GM18505 (cell line): ENCODE measurements around the gene SLC26A8.

Experiments used
- ATAC-seq: cut with Tn5 transposase; IDR thresholded peaks from one replicate; pipeline ENCODE4 v1.9.1; 2021; ENCODE audit not compliant: unreplicated experiment
- POLR2A ChIP-seq: IDR thresholded peaks from 4 replicates; pipeline ENCODE4 v1.6.1; 2011; ENCODE audit warnings: borderline replicate concordance; ENCODE audit not compliant: insufficient read depth, insufficient read length; ENCODE audit errors: extremely low read depth

The SLC26A8 gene, protein sequence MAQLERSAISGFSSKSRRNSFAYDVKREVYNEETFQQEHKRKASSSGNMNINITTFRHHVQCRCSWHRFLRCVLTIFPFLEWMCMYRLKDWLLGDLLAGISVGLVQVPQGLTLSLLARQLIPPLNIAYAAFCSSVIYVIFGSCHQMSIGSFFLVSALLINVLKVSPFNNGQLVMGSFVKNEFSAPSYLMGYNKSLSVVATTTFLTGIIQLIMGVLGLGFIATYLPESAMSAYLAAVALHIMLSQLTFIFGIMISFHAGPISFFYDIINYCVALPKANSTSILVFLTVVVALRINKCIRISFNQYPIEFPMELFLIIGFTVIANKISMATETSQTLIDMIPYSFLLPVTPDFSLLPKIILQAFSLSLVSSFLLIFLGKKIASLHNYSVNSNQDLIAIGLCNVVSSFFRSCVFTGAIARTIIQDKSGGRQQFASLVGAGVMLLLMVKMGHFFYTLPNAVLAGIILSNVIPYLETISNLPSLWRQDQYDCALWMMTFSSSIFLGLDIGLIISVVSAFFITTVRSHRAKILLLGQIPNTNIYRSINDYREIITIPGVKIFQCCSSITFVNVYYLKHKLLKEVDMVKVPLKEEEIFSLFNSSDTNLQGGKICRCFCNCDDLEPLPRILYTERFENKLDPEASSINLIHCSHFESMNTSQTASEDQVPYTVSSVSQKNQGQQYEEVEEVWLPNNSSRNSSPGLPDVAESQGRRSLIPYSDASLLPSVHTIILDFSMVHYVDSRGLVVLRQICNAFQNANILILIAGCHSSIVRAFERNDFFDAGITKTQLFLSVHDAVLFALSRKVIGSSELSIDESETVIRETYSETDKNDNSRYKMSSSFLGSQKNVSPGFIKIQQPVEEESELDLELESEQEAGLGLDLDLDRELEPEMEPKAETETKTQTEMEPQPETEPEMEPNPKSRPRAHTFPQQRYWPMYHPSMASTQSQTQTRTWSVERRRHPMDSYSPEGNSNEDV

DNA sequence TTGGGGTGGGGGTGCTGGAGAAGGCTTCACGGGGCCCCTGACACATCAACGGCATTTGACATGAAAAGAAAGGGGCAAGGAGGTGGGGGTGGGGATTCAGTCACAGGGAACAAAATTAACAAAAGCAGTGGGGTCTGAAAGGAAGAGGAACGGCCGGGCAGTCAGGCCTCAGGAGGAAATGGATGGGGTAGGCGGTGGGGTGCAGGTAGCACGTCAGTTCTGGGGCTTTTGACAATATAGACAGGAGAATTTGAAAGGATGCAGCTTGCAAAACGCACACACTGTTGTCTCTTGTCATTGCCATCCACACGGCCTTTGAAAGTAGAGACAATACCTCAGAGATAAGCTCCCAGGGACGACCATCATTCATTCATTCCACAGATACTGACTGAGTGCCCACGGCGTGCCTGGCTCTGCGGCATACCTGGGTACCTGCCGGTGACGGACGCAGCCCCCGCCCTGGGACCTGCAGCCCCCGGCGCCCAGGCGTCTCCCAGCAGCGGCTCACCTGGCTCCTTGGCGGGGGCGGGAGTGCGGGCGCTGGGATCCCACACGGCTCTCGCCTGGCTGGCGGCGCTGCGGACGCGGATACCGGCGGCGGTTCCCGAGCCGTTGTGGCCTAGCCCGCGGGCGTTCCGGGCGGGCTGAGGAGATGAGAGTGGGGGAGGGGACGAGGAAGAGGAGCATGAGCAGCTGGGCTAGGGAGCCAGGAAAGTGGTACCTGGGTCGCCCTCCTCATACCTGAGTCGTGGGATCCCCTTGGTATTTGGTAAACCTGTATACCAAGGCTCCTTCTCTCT is at the start of gene SLC26A8:
SLC26A8 (minus strand) TSS at position 646 of the 800 bp plus-strand sequence. CDS start 4,934 bp downstream, outside the sequence.
- no peak for TF ChIP-seq POLR2A
- ATAC-seq: no peak

DNA sequence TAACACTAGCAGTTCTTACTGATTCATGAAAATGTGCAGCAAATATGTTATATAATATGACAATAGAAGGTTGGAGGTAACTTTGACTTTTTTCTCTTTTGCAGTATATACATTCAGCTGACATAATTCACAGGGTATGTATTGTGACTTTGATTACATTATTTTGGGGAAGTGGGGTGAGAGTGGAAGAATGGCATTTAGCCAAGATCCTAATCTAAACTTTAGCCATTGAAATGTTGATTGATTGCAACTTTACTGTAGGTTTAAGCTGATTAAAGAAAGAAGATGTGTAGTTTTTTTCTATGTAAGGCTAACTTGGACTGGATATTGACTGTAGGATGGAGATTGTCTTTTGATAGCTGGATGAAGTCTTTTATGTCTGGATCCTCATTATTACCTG is 49.1 kb upstream of the SLC26A8 start:
- no peak for TF ChIP-seq POLR2A
- no peak for ATAC-seq

DNA sequence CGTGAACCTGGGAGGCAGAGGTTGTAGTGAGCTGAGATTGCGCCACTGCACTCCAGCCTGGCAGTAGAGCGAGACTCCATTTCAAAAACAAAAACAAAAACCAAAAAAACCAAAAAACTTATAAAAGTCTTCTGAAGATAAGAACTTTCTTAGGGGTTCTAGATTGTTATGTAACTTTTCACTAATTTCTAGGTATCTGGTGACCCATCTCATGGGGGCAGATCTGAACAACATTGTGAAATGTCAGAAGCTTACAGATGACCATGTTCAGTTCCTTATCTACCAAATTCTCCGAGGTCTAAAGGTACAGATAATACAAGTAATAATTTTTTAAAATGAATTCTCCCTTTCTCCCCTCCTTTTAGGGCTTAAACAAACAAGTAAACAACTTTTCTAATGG is 48.2 kb upstream of the SLC26A8 start:
- no peak for TF ChIP-seq POLR2A
- ATAC-seq: no peak

DNA sequence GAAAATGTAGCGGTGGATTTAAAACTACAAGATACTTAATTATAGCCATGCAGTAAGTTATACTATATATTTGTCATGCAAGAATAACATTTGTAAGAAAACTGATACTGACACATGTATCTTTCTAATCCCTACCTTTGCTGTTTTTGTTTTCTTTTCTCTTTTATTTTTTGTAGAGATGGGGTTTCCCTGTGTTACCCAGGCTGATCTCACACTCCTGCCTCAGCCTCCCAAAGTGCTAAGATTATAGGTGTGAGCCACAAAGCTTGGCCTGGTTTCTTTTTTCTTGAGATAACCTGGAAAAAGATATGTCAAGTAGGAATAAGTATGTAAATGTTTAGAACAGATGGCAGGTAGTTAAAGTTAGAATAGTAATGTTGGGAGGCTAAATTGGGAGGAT is 47.3 kb upstream of the SLC26A8 start:
- no peak for TF ChIP-seq POLR2A
- no peak for ATAC-seq

DNA sequence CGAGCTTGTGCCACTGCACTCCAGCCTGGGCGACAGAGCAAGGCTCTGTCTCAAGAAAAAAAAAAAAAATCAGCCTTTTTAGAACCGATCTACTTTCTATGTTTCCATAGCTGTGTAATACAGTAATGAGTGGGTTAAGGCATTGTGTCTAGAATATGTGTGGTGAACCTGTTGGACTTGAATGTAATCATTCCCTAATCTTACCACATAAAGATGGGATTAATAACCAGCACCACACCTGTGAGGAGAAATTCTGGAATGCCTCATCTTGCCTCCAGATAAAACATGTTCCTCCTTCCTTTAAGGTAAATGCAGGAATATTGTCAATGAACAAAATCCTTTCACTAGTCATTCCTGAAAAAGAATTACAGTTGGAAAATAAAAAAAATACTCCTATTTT is 46.8 kb upstream of the SLC26A8 start:
- ATAC-seq: no peak
- no peak for TF ChIP-seq POLR2A

DNA sequence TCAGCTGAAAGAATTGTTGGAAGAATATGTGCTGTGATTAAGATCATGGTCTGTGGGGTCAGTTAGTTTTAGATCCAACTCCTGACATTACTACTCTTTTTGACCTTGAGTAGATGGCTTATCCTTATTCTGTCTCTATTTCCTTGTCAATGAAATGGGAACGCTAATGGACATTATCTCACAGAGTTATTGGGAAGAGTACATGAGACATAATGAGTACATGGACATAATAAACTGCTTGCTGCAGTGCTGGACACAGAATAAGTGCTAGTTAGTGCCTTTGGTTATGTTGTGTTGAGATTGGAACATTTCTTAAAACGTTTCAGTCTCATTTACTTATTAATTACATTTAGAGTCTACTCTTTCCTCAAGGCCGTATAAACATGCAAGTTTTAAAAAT is 45.8 kb upstream of the SLC26A8 start:
- TF ChIP-seq POLR2A: no peak
- ATAC-seq: no peak

DNA sequence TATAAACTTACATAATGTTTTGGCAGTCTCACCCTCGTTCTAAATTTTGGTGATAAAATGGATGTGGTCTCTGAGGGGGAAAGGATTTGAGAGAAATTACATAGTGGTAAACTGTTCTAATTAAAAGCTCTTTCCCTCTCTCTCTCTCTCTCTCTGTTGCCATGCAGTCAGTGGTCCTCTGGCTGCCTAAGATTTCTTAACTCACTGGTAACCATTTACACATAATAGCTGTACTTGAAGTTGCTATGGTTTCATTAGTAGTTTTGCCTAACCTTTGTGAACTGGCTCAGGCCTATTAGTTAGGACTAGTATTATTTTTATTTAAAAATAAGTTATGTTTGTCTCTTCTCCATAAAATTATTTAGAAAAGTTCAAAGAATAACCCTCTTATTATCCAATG is 45.1 kb upstream of the SLC26A8 start:
- ATAC-seq: no peak
- TF ChIP-seq POLR2A: no peak

DNA sequence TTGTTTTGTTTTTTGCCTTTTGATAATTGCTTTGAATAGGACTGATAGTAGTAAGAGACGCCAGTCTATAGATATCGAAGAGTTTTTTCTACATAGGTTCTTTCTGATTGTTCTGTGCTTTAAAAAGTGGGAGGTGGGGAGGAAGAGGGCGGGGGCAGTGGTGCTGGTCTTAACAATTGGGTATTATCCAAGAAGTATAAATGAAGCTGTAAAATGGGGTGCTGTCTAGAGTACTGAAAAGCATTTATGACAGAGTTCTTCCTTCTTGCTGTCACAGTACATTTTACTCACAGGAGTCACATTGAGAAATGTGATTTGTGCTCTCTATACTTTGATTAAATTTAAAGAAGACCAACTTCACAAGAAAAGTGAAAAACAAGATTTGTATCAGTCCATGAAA is 44.1 kb upstream of the SLC26A8 start:
- no peak for ATAC-seq
- TF ChIP-seq POLR2A: no peak

DNA sequence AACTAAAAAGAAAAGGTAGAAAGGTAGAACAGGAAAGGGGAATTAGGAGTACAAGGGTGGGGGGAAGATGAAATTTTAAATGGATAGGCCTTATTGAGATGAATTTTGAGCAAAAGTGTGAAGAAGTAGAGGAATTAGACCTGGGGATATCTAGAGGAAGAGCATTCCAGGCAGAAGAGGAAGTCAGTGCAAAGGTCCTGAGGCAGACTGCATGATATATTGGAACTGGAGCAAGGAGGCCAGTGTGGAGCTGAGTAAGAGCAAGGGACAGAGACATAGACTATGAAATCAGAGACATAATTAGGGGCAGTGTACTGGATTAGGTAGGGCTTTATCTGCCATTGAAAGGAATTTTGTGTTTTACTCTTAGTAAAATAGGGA is 43.6 kb upstream of the SLC26A8 start:
- TF ChIP-seq POLR2A: no peak
- no peak for ATAC-seq

DNA sequence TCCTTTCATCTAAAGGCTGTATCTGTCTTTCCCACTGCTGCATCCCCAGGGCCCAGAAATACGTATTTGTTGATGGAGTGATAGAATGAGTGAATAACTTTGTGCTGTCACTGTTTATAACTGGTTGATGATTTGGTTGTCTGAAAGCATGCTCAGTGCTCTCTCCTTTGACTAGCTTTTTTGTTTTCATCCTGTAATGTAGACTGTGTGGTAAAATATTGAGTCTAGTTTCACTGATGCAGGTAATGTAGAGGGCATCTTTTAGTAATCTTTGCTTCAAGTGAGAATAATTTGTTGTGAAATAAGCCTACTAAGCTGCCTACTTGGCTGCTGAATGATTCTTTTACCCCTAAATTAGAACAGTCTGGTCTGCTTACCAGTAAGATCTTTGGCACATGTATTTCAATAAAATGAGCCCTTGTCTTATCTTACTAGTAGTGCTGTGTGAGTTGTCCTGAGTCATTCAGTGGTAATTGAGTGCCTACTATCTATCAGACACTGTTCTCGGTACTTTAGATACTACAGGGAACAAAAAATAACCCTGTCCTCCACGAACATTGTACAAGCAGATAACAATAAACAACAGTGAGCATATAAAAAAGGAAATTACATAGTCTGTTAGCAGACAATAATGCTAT is 43.1 kb upstream of the SLC26A8 start:
- ATAC-seq: no peak

DNA sequence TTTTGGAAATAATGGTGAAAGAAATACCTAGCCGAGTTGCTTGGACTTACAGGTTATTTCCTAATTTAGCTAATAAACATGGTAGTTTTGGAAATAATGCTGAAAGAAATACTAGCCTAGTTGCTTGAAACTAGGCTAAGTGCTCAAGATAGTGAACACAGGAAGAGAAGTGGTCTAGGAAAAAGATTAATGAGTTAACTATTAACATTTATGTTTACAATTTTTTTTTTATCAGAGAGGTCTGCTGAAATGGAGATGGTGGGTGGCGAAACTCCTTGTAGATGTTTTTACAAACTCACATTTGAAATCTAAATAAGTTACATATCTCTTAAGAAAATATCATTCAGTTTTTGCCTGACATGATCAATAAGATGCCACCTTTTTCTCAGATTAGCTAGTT is 42.4 kb upstream of the SLC26A8 start:
- ATAC-seq: no peak
- TF ChIP-seq POLR2A: no peak

More for the DNA sequence above, 43.1 kb upstream of the SLC26A8 start:
- TF ChIP-seq POLR2A: no peak

DNA sequence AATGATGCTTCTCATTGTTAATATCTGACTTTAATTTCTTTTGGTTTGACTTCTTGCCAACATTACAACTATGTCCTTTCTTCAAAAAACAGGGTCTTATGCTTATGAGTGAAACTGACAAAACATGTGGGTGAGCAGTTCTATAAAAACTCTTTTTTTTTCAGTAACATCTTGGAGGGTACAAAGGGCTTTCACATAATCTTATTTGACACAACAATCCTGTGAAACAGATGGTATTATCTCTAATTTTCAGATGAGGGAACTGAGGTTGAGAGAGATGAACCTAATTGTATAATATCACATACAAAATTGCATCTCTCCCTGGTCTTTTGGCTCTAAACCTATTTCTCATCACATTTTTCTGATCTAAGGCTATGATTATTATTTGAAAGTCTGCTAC is 41.5 kb upstream of the SLC26A8 start:
- ATAC-seq: no peak
- no peak for TF ChIP-seq POLR2A

DNA sequence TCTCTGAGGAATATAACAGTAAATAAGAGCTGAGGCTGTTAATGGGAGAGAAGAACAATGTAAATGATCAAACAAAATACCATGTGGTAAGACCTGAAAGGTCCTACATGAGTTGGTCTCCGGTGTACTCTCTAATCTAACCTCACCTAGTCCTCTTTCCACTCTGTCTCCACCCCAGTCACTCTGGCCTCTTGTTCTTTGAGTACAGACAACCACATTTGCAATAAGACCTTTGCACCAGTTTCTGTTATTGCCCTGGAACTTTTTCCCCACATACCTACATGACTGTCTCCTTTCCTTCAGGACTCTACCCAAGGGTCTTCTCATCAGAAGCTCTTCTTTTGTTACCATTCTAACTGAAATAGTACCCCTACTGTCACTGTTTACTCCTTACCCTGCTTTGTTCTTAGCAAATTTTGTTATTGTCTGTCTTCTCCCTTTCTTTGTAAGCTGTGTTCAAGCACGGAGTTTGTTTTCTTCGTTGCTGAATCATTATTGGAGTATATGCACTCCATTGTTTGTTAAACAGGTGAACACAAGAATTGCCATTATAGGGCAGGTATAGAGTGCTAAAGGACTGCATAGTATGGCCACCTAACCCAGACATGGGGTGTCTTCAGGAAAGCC is 40.4 kb upstream of the SLC26A8 start:
- TF ChIP-seq POLR2A: no peak
- ATAC-seq: no peak
